NT2/D1 (cell line): ENCODE results near the gene ARHGEF11.

Source experiments
- SUZ12 ChIP-seq: IDR thresholded peaks from 2 replicates; pipeline ENCODE4 v1.6.1; 2011; ENCODE audit not compliant: insufficient read length, insufficient read depth; ENCODE audit errors: extremely low read depth
- YY1 ChIP-seq: IDR thresholded peaks from 2 replicates; pipeline ENCODE4 v1.6.1; 2011; ENCODE audit not compliant: insufficient read length, insufficient read depth
- ZNF274 ChIP-seq: IDR thresholded peaks from 2 replicates; pipeline ENCODE4 v1.6.1; 2011; ENCODE audit warnings: mild to moderate bottlenecking, low read depth, low read length

- TF ChIP-seq YY1 = no peak
- no peak for TF ChIP-seq ZNF274
- no peak for TF ChIP-seq SUZ12
These were observed 140.4 kb downstream of the ARHGEF11 start for GRCh38 chr1:156905176-156905575.
